Brain microvascular endothelial cell (primary cell): ENCODE data around the gene SYTL2.
A peak's percentile ranks its signal among the peaks of the same experiment; 100 is the strongest.
"Not testable (repeated sequence)": the region's sequence is repeated elsewhere in the genome, so short reads cannot be mapped to it uniquely, and the experiment has no call there.

Experiments
- DNase-seq: peaks from one replicate; pipeline ENCODE4 v3.0.0-alpha.2; 2020
- H3K27ac ChIP-seq: fragments of 250-450 bp; sonication (Bioruptor Pico); 2 replicates; pipeline ENCODE4 v1.5.1; 2020; ENCODE audit warnings: mild to moderate bottlenecking, moderate library complexity
- H3K27me3 ChIP-seq: fragments of 250-450 bp; sonication (Bioruptor Pico); replicated peaks from 2 replicates; pipeline ENCODE4 v1.5.1; 2020; ENCODE audit warnings: mild to moderate bottlenecking
- H3K36me3 ChIP-seq: fragments of 250-450 bp; sonication (Bioruptor Pico); replicated peaks from 2 replicates; pipeline ENCODE4 v1.5.1; 2020; ENCODE audit warnings: mild to moderate bottlenecking
- H3K4me3 ChIP-seq: 2 replicates; pipeline ENCODE4 v1.5.1; 2011; ENCODE audit warnings: low read depth, mild to moderate bottlenecking, control low read depth, low read length, moderate library complexity
- CTCF ChIP-seq: IDR thresholded peaks from 2 replicates; pipeline ENCODE4 v1.5.1; 2011; ENCODE audit warnings: low read depth, mild to moderate bottlenecking, moderate library complexity, low read length, control low read depth, inconsistent platforms; ENCODE audit errors: missing control alignments
- in situ Hi-C: cut with HindIII; loops from 2 replicates; pipeline ENCODE4 v1.10.0; 2017; ENCODE audit warnings: low sequenced_read_pairs, low pct_ligation_motif_present

SYTL2 gene

GRCh38 chr11:85848556-85848955 is 37.6 kb upstream of the SYTL2 start:
- H3K36me3 ChIP-seq, result no peaks in the 10 kb centered on the region
- H3K27ac ChIP-seq, result no peak overlapping the region
- no peak for DNase-seq
- H3K4me3 ChIP-seq, result no peak overlapping the region
- no peak for TF ChIP-seq CTCF
- in situ Hi-C loops, result no loop called here
- H3K27me3 ChIP-seq, result no peaks in the 10 kb centered on the region

GRCh38 chr11:85848006-85848405 is 37.1 kb upstream of the SYTL2 start:
- DNase-seq, result peak; percentile 25
- H3K36me3 ChIP-seq, result no peaks in the 10 kb centered on the region
- H3K27me3 ChIP-seq, result no peaks in the 10 kb centered on the region
- in situ Hi-C loops, result no loop called here
- H3K4me3 ChIP-seq, result no peak overlapping the region
- TF ChIP-seq CTCF, result no peak
- H3K27ac ChIP-seq, result no peak overlapping the region

GRCh38 chr11:85847436-85847835 is 36.5 kb upstream of the SYTL2 start:
- Histone ChIP-seq H3K27me3 (no peaks in the 10 kb centered on the region), H3K27ac (no peak overlapping the region), H3K4me3 (no peak overlapping the region), H3K36me3 (no peaks in the 10 kb centered on the region)
- DNase-seq, result no peak
- TF ChIP-seq CTCF, result no peak
- in situ Hi-C loops, result no loop called here

- Histone ChIP-seq H3K36me3 (no peaks in the 10 kb centered on the region), H3K27me3 (no peaks in the 10 kb centered on the region), H3K27ac (no peak overlapping the region), H3K4me3 (no peak overlapping the region)
- no peak for TF ChIP-seq CTCF
- in situ Hi-C loops, result no loop called here
- DNase-seq, result no peak
Observed at GRCh38 chr11:85845124-85845631, 34.2 kb upstream of the SYTL2 start.

GRCh38 chr11:85844439-85845123 is 33.6 kb upstream of the SYTL2 start:
- H3K4me3 ChIP-seq, result no peak overlapping the region
- no peaks in the 10 kb centered on the region for H3K36me3 ChIP-seq
- no peaks in the 10 kb centered on the region for H3K27me3 ChIP-seq
- no peak overlapping the region for H3K27ac ChIP-seq
- no peak for TF ChIP-seq CTCF
- DNase-seq, result peak; percentile 15
- in situ Hi-C loops, result no loop called here

- no peaks in the 10 kb centered on the region for H3K27me3 ChIP-seq
- H3K36me3 ChIP-seq, result no peaks in the 10 kb centered on the region
- no peak overlapping the region for H3K4me3 ChIP-seq
- no peak overlapping the region for H3K27ac ChIP-seq
- DNase-seq, result no peak
- in situ Hi-C loops, result no loop called here
- peak; percentile 3 for TF ChIP-seq CTCF
Observed at GRCh38 chr11:85843929-85844328, 33.0 kb upstream of the SYTL2 start.

GRCh38 chr11:85840932-85841331 is 30.0 kb upstream of the SYTL2 start:
- H3K4me3 ChIP-seq, H3K36me3 ChIP-seq, in situ Hi-C loops, H3K27me3 ChIP-seq, DNase-seq, H3K27ac ChIP-seq: not testable (repeated sequence)
